GM12891 (cell line): ENCODE results near the gene SLC36A1.

Experiments used
- DNase-seq: peaks from one replicate; pipeline ENCODE4 v3.0.0; 2011; ENCODE audit warnings: low spot score; ENCODE audit not compliant: insufficient read length
- FAIRE-seq: peaks from 2 replicates; lab custom pipeline; 2011; peaks lifted over from hg19 to GRCh38; lab: Jason Lieb, UNC
- PAX5 ChIP-seq: IDR thresholded peaks from 2 replicates; pipeline ENCODE4 v1.6.1; 2011; ENCODE audit warnings: low read length, moderate library complexity, mild to moderate bottlenecking; ENCODE audit not compliant: insufficient read depth, severe bottlenecking
- POLR2A ChIP-seq: IDR thresholded peaks from 2 replicates; pipeline ENCODE4 v1.6.1; 2011; ENCODE audit warnings: low read depth, low read length, control low read depth
- POLR2AphosphoS5 ChIP-seq: IDR thresholded peaks from 2 replicates; pipeline ENCODE4 v1.6.1; 2011; ENCODE audit warnings: low read depth, low read length, control low read depth
- POU2F2 ChIP-seq: IDR thresholded peaks from 2 replicates; pipeline ENCODE4 v1.6.1; 2011; ENCODE audit warnings: low read depth, mild to moderate bottlenecking, control low read depth, low read length, moderate library complexity
- SPI1 ChIP-seq: IDR thresholded peaks from 2 replicates; pipeline ENCODE4 v1.6.1; 2011; ENCODE audit warnings: low read depth, low read length, control low read depth
- TAF1 ChIP-seq: IDR thresholded peaks from 2 replicates; pipeline ENCODE4 v1.6.1; 2011; ENCODE audit warnings: low read depth, low read length, control low read depth

SLC36A1 gene

DNA sequence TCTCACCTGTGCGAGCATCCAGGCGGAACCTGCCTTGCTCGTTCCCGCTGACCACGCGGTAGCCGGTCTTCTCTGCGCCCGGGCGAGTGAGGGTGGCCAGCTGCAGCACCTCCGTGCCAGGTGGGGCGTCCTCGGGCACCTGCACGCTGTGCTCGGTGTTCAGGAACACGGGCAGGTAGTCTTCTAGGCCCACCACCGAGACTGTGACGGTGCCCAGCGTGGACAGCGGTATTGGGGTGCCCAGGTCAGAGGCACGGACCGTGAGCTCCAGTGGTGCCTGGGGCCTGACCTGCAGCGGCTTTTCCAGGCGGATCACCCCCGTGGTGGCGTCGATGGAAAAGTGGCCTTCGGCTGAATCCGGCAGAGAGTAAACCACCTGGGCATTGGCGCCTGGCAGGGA, 84.2 kb downstream of the SLC36A1 start:
- TF ChIP-seq POLR2AphosphoS5 = no peak
- TF ChIP-seq POLR2A = no peak
- TF ChIP-seq SPI1 = no peak
- no peak for TF ChIP-seq PAX5
- TF ChIP-seq TAF1 = no peak
- TF ChIP-seq POU2F2 = no peak
- FAIRE-seq = no peak
- DNase-seq = no peak

DNA sequence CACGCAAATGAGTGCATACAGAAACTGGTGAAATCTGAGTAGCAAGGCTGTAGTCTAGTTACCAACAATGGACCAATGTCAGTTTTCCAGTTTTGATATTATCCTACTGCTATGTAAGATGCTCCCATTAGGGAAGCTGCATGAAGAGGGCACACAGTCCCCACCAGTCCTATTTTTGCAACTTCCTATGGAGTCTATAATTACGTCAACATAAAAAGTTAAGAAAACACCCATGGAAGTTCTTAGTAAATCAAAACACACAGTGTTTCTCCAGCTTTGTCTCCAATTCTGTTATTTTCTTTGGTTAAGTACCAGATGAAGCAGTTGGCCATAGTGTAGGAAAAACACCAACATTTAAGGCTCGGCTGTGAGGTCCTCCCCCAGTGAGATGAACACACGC, 85.0 kb downstream of the SLC36A1 start:
- FAIRE-seq (no peak), DNase-seq (no peak)
- TF ChIP-seq POU2F2 = no peak
- TF ChIP-seq SPI1 = no peak
- TF ChIP-seq TAF1 = no peak
- no peak for TF ChIP-seq POLR2AphosphoS5
- TF ChIP-seq PAX5 = no peak
- no peak for TF ChIP-seq POLR2A

DNA sequence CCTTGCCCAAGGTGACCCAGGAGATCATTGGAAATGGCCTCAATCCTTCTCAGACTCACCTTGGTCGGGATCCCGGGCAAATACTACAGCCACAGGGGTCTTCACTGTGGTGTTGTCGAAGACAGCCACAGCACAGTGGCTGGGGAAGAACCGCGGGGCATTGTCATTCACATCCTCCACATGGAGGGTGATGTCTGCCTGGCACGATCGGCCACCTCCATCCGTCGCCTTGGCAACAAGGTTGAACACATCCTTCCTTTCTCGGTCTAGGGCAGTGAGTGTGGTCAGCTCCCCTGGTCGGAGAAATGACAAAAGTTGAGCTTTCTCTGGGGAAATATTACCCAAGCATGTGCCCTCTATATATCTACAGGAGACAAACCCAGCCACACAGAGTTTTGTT, 86.9 kb downstream of the SLC36A1 start:
- no peak for DNase-seq
- TF ChIP-seq PAX5 (no peak), POLR2AphosphoS5 (no peak), TAF1 (no peak), POLR2A (no peak), POU2F2 (no peak), SPI1 (no peak)
- no peak for FAIRE-seq

DNA sequence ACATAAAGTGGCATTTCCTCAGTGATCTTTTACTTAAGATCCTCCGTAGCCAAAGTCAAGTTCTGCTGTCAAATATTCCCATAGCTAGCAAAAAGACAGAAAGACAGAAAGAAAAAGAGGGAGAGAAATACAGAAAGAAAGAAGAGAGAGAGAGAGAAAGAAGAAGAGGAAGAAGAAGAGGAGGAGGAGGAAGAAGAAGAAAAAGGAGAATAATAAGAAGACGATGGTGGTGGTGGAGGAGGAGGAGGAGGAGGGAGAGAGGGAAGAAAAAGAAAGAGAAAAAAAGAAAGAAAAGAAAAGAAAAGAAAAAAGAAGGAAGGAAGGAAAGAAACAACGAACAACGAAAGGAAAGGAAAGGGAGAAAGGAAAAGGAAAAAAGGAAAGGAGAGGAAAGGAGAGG, 89.6 kb downstream of the SLC36A1 start:
- TF ChIP-seq POLR2A = no peak
- TF ChIP-seq SPI1 = no peak
- no peak for TF ChIP-seq TAF1
- TF ChIP-seq PAX5 = no peak
- TF ChIP-seq POLR2AphosphoS5 = no peak
- no peak for TF ChIP-seq POU2F2
- DNase-seq (no peak), FAIRE-seq (no peak)

DNA sequence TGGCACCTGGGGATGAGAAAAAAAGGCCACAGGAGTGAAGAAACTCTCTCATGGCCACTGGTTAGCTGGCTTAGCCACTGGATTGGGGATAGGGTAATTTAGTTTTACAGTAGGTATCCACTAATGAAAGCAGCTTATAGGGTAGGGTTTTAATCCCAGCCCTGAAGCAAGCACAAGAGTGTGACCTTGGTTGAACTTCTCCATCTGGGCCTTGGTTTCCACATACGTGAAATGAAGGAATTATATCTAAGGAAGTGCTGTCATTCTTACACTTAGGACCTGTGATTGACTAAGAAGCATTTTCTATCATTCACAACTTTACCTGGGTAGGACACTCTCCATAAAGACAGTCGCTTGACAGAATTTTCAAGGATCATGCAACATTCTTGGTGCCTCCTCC, 94.2 kb downstream of the SLC36A1 start:
- FAIRE-seq = no peak
- TF ChIP-seq TAF1 = no peak
- no peak for TF ChIP-seq POU2F2
- TF ChIP-seq PAX5 = no peak
- no peak for TF ChIP-seq SPI1
- no peak for TF ChIP-seq POLR2AphosphoS5
- TF ChIP-seq POLR2A = no peak

More for the DNA sequence above, 94.2 kb downstream of the SLC36A1 start:
- DNase-seq = no peak
